ENCODE data around the gene ATP5PF. TPM values are rescaled to one million over a fixed set of nuclear protein-coding genes. Genes with fewer than 3 reads are reported as not detected.
"Not testable (repeated sequence)": the region's sequence is repeated elsewhere in the genome, so short reads cannot be mapped to it uniquely, and the experiment has no call there.

Gene ATP5PF
- total RNA-seq, 1 donor from 2014 or later = 76.7 TPM

GRCh38 chr21:25722631-25723030, 12.1 kb downstream of the ATP5PF start:
- Histone ChIP-seq H3K36me3 (peaks cover 77% of the 10 kb centered on the region), H3K9me3 (no peaks in the 10 kb centered on the region), H3K4me3 (no peak overlapping the region), H3K27ac (no peak overlapping the region), H3K4me1 (no peaks in the 10 kb centered on the region), H3K27me3 (no peaks in the 10 kb centered on the region)
- no peak for TF ChIP-seq CTCF (IDR thresholded peaks at IDR 0.05)
- DNase-seq (no peak), ATAC-seq (no peak)
- intact Hi-C loops (cut with DNase I) = no loop called here

GRCh38 chr21:25721987-25722386, 12.7 kb downstream of the ATP5PF start:
- Histone ChIP-seq H3K4me1 (no peaks in the 10 kb centered on the region), H3K36me3 (peaks cover 71% of the 10 kb centered on the region), H3K9me3 (no peaks in the 10 kb centered on the region), H3K27me3 (no peaks in the 10 kb centered on the region), H3K4me3 (no peak overlapping the region), H3K27ac (no peak overlapping the region)
- no peak for DNase-seq
- ATAC-seq = no peak
- intact Hi-C loops (cut with DNase I) = no loop called here
- TF ChIP-seq CTCF (IDR thresholded peaks at IDR 0.05) = no peak

- DNase-seq (no peak), ATAC-seq (no peak)
- intact Hi-C loops (cut with DNase I) = no loop called here
- H3K4me1 ChIP-seq = no peaks in the 10 kb centered on the region
- H3K4me3 ChIP-seq = no peak overlapping the region
- peaks cover 27% of the 10 kb centered on the region for H3K36me3 ChIP-seq
- H3K27me3 ChIP-seq = no peaks in the 10 kb centered on the region
- no peaks in the 10 kb centered on the region for H3K9me3 ChIP-seq
- no peak overlapping the region for H3K27ac ChIP-seq
- TF ChIP-seq CTCF (IDR thresholded peaks at IDR 0.05) = no peak
Observed at GRCh38 chr21:25717491-25718147, 17.1 kb downstream of the ATP5PF start.

- DNase-seq; H3K4me3 ChIP-seq; H3K27me3 ChIP-seq; H3K27ac ChIP-seq; H3K36me3 ChIP-seq; H3K4me1 ChIP-seq; intact Hi-C loops (cut with DNase I); ATAC-seq; H3K9me3 ChIP-seq: not testable (repeated sequence)
Observed at GRCh38 chr21:25714066-25714465, 20.6 kb downstream of the ATP5PF start.

GRCh38 chr21:25710550-25710949, 24.2 kb downstream of the ATP5PF start:
- ATAC-seq = no peak
- Histone ChIP-seq H3K9me3 (no peaks in the 10 kb centered on the region), H3K4me1 (no peaks in the 10 kb centered on the region), H3K27ac (no peak overlapping the region), H3K36me3 (no peaks in the 10 kb centered on the region), H3K27me3 (no peaks in the 10 kb centered on the region), H3K4me3 (no peak overlapping the region)
- intact Hi-C loops (cut with DNase I) = no loop called here
- TF ChIP-seq CTCF (IDR thresholded peaks at IDR 0.05) = no peak
- DNase-seq = no peak

GRCh38 chr21:25709684-25710265, 24.9 kb downstream of the ATP5PF start:
- intact Hi-C loops (cut with DNase I) = loop anchor here (5.0 kb wide), 1 partner anchor 102 kb away; the partner anchor contains the start of gene MRPL39
- DNase-seq = no peak
- H3K27me3 ChIP-seq = no peaks in the 10 kb centered on the region
- no peak for ATAC-seq
- H3K9me3 ChIP-seq = no peaks in the 10 kb centered on the region
- TF ChIP-seq CTCF (IDR thresholded peaks at IDR 0.05) = no peak
- no peaks in the 10 kb centered on the region for H3K36me3 ChIP-seq
- H3K27ac ChIP-seq = no peak overlapping the region
- no peak overlapping the region for H3K4me3 ChIP-seq
- H3K4me1 ChIP-seq = no peaks in the 10 kb centered on the region
